OCI-LY7 (cell line): ENCODE measurements around the gene KRT23.

Source experiments
- EZH2phosphoT487 ChIP-seq: fragments of 200-600 bp; sonication (generic); IDR thresholded peaks from 2 replicates; pipeline ENCODE4 v1.6.1; 2018; ENCODE audit warnings: low read depth, borderline replicate concordance, mild to moderate bottlenecking, mixed run types, antibody characterized with exemption, low read length, moderate library complexity, mixed read lengths
- TF ChIP-seq, protein P1 (sequence below): fragments of 200-600 bp; sonication (generic); conservative IDR thresholded peaks from 2 replicates; pipeline ENCODE4 v1.5.1; 2014; ENCODE audit warnings: mild to moderate bottlenecking, antibody characterized with exemption, low read length, moderate library complexity, mixed read lengths

GRCh38 chr17:40984226-40984625 lies 46.8 kb upstream of the KRT23 start, which contains the start of gene KRT40:
- TF ChIP-seq EZH2phosphoT487, result no peak
- TF ChIP-seq, protein P1, sequence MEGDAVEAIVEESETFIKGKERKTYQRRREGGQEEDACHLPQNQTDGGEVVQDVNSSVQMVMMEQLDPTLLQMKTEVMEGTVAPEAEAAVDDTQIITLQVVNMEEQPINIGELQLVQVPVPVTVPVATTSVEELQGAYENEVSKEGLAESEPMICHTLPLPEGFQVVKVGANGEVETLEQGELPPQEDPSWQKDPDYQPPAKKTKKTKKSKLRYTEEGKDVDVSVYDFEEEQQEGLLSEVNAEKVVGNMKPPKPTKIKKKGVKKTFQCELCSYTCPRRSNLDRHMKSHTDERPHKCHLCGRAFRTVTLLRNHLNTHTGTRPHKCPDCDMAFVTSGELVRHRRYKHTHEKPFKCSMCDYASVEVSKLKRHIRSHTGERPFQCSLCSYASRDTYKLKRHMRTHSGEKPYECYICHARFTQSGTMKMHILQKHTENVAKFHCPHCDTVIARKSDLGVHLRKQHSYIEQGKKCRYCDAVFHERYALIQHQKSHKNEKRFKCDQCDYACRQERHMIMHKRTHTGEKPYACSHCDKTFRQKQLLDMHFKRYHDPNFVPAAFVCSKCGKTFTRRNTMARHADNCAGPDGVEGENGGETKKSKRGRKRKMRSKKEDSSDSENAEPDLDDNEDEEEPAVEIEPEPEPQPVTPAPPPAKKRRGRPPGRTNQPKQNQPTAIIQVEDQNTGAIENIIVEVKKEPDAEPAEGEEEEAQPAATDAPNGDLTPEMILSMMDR, result no peak
